ENCODE results near the gene CDH13. TPM values are rescaled to one million over a fixed set of nuclear protein-coding genes. Genes with fewer than 3 reads are reported as not detected.
A peak's percentile ranks its signal among the peaks of the same experiment; 100 is the strongest.

The CDH13 gene
- total RNA-seq, 4 donors from 2014 or later: 3.1 to 13.5 (median 8.9) TPM

DNA sequence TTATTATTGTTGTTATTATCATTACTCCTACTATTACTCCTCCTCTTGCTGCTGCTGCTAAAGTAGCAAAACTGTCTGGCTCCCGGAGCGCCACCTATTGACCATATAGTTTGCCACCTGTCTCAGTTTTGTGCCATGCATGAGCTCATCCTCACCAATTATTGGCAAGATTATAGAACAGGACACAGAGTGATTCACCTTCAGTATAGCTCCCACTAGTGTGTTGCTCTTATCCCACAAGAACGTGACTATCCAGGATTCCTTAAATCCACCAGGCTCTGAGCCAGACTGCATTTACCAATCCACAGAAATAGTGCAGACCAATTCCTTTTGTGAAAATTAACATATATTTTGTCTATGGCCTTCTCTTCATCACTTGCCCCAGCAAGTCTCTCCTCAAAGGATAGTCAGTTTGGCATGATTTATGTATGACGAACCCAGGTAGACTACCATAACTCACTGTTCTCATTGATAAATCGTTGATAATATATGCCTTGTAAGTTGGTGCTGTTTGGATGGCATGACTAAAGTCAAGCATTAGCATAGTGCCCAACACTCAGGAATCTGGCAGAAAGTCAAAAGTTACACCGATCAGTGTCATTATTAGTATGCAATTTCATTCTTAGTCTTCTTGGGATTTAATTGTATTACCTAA is 775.5 kb downstream of the CDH13 start:
- H3K27me3 ChIP-seq: peaks cover 0 to 8% (median 0%) of the 10 kb centered on the region in 4 donors
- H3K4me1 ChIP-seq: peaks cover 0 to 10% (median 0%) of the 10 kb centered on the region in 4 donors
- DNase-seq (ENCODE audit: extremely low spot score): no peak
- WGBS: 81% methylated on average over 6 of the region's 6 CpGs
- no peaks in the 10 kb centered on the region for H3K36me3 ChIP-seq
- H3K9me3 ChIP-seq: no peaks in the 10 kb centered on the region
- TF ChIP-seq POLR2A (IDR thresholded peaks at IDR 0.05; ENCODE audit: low read depth) (no peak), CTCF (IDR thresholded peaks at IDR 0.05) (no peak), EP300 (IDR thresholded peaks at IDR 0.05) (no peak), POLR2AphosphoS5 (IDR thresholded peaks at IDR 0.05) (no peak)
- H3K27ac ChIP-seq (replicated peaks in 1 of 4): no peak overlapping the region
- H3K4me3 ChIP-seq: no peak overlapping the region
- intact Hi-C loops (cut with DNase I): no loop called here

GRCh38 chr16:83402967-83403366 is 776.2 kb downstream of the CDH13 start:
- intact Hi-C loops (cut with DNase I): no loop called here
- DNase-seq (ENCODE audit: extremely low spot score): no peak
- Histone ChIP-seq H3K4me3 (no peak overlapping the region), H3K9me3 (no peaks in the 10 kb centered on the region), H3K27ac (replicated peaks in 1 of 4) (no peak overlapping the region), H3K27me3 (peaks cover 0 to 8% (median 0%) of the 10 kb centered on the region in 4 donors), H3K4me1 (peaks cover 0 to 3% (median 0%) of the 10 kb centered on the region in 4 donors), H3K36me3 (no peaks in the 10 kb centered on the region)
- WGBS: 55% methylated on average over 4 of the region's 4 CpGs
- TF ChIP-seq POLR2A (IDR thresholded peaks at IDR 0.05; ENCODE audit: low read depth) (no peak), CTCF (IDR thresholded peaks at IDR 0.05) (no peak), POLR2AphosphoS5 (IDR thresholded peaks at IDR 0.05) (no peak), EP300 (IDR thresholded peaks at IDR 0.05) (no peak)

GRCh38 chr16:83403761-83404160 is 777.0 kb downstream of the CDH13 start:
- WGBS: 79% methylated on average over 2 of the region's 2 CpGs

GRCh38 chr16:83404261-83404660 is 777.5 kb downstream of the CDH13 start:
- H3K36me3 ChIP-seq: no peaks in the 10 kb centered on the region
- H3K27ac ChIP-seq (replicated peaks in 1 of 4): no peak overlapping the region
- no peaks in the 10 kb centered on the region for H3K4me1 ChIP-seq
- intact Hi-C loops (cut with DNase I): no loop called here
- 78% methylated on average over 3 of the region's 3 CpGs for whole genome bisulfite sequencing
- no peak overlapping the region for H3K4me3 ChIP-seq
- DNase-seq (ENCODE audit: extremely low spot score): no peak
- no peaks in the 10 kb centered on the region for H3K9me3 ChIP-seq
- peaks cover 0 to 11% (median 0%) of the 10 kb centered on the region in 4 donors for H3K27me3 ChIP-seq
- TF ChIP-seq POLR2AphosphoS5 (IDR thresholded peaks at IDR 0.05) (no peak), POLR2A (IDR thresholded peaks at IDR 0.05; ENCODE audit: low read depth) (no peak)

More at GRCh38 chr16:83403761-83404160, 777.0 kb downstream of the CDH13 start:
- H3K27ac ChIP-seq (replicated peaks in 1 of 4): no peak overlapping the region
- no peaks in the 10 kb centered on the region for H3K36me3 ChIP-seq
- H3K4me3 ChIP-seq: no peak overlapping the region
- no peaks in the 10 kb centered on the region for H3K4me1 ChIP-seq
- TF ChIP-seq POLR2A (IDR thresholded peaks at IDR 0.05; ENCODE audit: low read depth) (no peak), CTCF (IDR thresholded peaks at IDR 0.05) (no peak), EP300 (IDR thresholded peaks at IDR 0.05) (no peak), POLR2AphosphoS5 (IDR thresholded peaks at IDR 0.05) (no peak)
- no peaks in the 10 kb centered on the region for H3K9me3 ChIP-seq
- H3K27me3 ChIP-seq: peaks cover 0 to 8% (median 0%) of the 10 kb centered on the region in 4 donors
- DNase-seq (ENCODE audit: extremely low spot score): no peak
- intact Hi-C loops (cut with DNase I): no loop called here

DNA sequence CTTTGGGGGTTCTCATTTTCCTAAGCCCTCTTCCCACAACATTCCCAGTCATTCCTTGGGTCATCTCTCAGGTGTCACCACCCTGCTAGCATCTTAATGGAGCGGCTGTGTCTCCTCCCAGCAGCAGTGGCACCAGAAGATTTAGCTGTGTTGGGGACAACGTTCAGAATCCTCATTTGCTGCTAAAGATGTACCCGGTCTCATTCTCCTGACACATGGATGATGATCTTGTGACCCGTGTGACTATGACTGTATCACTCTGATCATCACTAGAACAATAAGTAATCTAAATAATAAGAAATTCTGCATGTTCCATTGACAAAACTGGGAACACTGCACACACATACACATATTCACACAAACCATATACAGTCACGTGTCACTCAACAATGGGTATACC is 781.2 kb downstream of the CDH13 start:
- Histone ChIP-seq H3K4me3 (no peak overlapping the region), H3K4me1 (no peaks in the 10 kb centered on the region), H3K36me3 (no peaks in the 10 kb centered on the region), H3K27me3 (peaks cover 0 to 21% (median 0%) of the 10 kb centered on the region in 4 donors), H3K9me3 (no peaks in the 10 kb centered on the region), H3K27ac (replicated peaks in 1 of 4) (no peak overlapping the region)
- 77% methylated on average over 5 of the region's 5 CpGs for WGBS
- peak; percentile 29 for DNase-seq (ENCODE audit: extremely low spot score)
- no peak for TF ChIP-seq POLR2AphosphoS5 (IDR thresholded peaks at IDR 0.05)
- TF ChIP-seq CTCF (IDR thresholded peaks at IDR 0.05): no peak
- TF ChIP-seq EP300 (IDR thresholded peaks at IDR 0.05): no peak
- TF ChIP-seq POLR2A (IDR thresholded peaks at IDR 0.05; ENCODE audit: low read depth): no peak
- intact Hi-C loops (cut with DNase I): no loop called here

All from esophagus muscularis mucosa (tissue), 4 donors.